ENCODE data around the gene SYTL5. TPM values are rescaled to one million over a fixed set of nuclear protein-coding genes. Genes with fewer than 3 reads are reported as not detected.

The SYTL5 gene
- polyA plus RNA-seq, 1 donor (not counting 4 experiments of a cell fraction or from before 2014, with no cell fraction given): 0.09 TPM

GRCh38 chrX:38081909-38082308 is 75.6 kb downstream of the SYTL5 start:
- H3K27ac ChIP-seq (ENCODE audit: control insufficient read depth, insufficient read depth, low read length): no peak overlapping the region
- H3K9ac ChIP-seq (ENCODE audit: control insufficient read depth, extremely low read depth, insufficient read depth, low read length): no peak overlapping the region
- no peaks in the 10 kb centered on the region for H3K36me3 ChIP-seq (ENCODE audit: control insufficient read depth in 2 of 2, extremely low read depth in 1 of 2, insufficient read depth in 2 of 2, low read length in 2 of 2)
- no peaks in the 10 kb centered on the region for H3K9me1 ChIP-seq (ENCODE audit: control insufficient read depth, extremely low read depth, insufficient read depth, low read length)
- FAIRE-seq (no peak), DNase-seq (ENCODE audit: low read depth, low spot score) (no peak)
- no peaks in the 10 kb centered on the region for H3K27me3 ChIP-seq (ENCODE audit: control insufficient read depth, extremely low read depth, insufficient read depth, low read length)
- H3K4me1 ChIP-seq (ENCODE audit: control insufficient read depth, extremely low read depth, insufficient read depth, low read length): no peaks in the 10 kb centered on the region
- no peak overlapping the region for H3K4me3 ChIP-seq (ENCODE audit: control insufficient read depth in 2 of 3, extremely low read depth in 1 of 3, insufficient read depth in 2 of 3, low read depth in 1 of 3, low read length in 3 of 3)
- H2AFZ ChIP-seq (ENCODE audit: control insufficient read depth, low read length): no peak overlapping the region
- no peaks in the 10 kb centered on the region for H3K9me3 ChIP-seq (ENCODE audit: control insufficient read depth, low read depth, low read length)
- no peak overlapping the region for H3K4me2 ChIP-seq (ENCODE audit: control insufficient read depth, extremely low read depth, insufficient read depth, low read depth, low read length)
- no peaks in the 10 kb centered on the region for H3K79me2 ChIP-seq (ENCODE audit: control insufficient read depth, insufficient read depth, low read length)
- dilution Hi-C loops (cut with MboI; ENCODE audit: extremely low pct_ligation_motif_present, low sequenced_read_pairs): no loop called here
- no peak for TF ChIP-seq EZH2 (IDR thresholded peaks at IDR 0.05; ENCODE audit: low read length)
- no peak for TF ChIP-seq CTCF (optimal IDR thresholded peaks at IDR 0.05 in 1 of 3, IDR thresholded peaks at IDR 0.05 in 1 of 3, conservative IDR thresholded peaks at IDR 0.05 in 1 of 3; ENCODE audit: extremely low read depth in 1 of 3, insufficient read depth in 2 of 3, low read length in 3 of 3)
- H4K20me1 ChIP-seq (ENCODE audit: control insufficient read depth, extremely low read depth, insufficient read depth, low read length): no peaks in the 10 kb centered on the region

GRCh38 chrX:38082309-38082708 is 76.0 kb downstream of the SYTL5 start:
- DNase-seq (ENCODE audit: low read depth, low spot score) (no peak), FAIRE-seq (no peak)
- no peak overlapping the region for H3K27ac ChIP-seq (ENCODE audit: control insufficient read depth, insufficient read depth, low read length)
- H3K4me2 ChIP-seq (ENCODE audit: control insufficient read depth, extremely low read depth, insufficient read depth, low read depth, low read length): no peak overlapping the region
- no peaks in the 10 kb centered on the region for H3K36me3 ChIP-seq (ENCODE audit: control insufficient read depth in 2 of 2, extremely low read depth in 1 of 2, insufficient read depth in 2 of 2, low read length in 2 of 2)
- H3K9ac ChIP-seq (ENCODE audit: control insufficient read depth, extremely low read depth, insufficient read depth, low read length): no peak overlapping the region
- H3K9me3 ChIP-seq (ENCODE audit: control insufficient read depth, low read depth, low read length): no peaks in the 10 kb centered on the region
- no peaks in the 10 kb centered on the region for H3K9me1 ChIP-seq (ENCODE audit: control insufficient read depth, extremely low read depth, insufficient read depth, low read length)
- no peaks in the 10 kb centered on the region for H3K79me2 ChIP-seq (ENCODE audit: control insufficient read depth, insufficient read depth, low read length)
- dilution Hi-C loops (cut with MboI; ENCODE audit: extremely low pct_ligation_motif_present, low sequenced_read_pairs): no loop called here
- H4K20me1 ChIP-seq (ENCODE audit: control insufficient read depth, extremely low read depth, insufficient read depth, low read length): no peaks in the 10 kb centered on the region
- no peaks in the 10 kb centered on the region for H3K27me3 ChIP-seq (ENCODE audit: control insufficient read depth, extremely low read depth, insufficient read depth, low read length)
- TF ChIP-seq CTCF (optimal IDR thresholded peaks at IDR 0.05 in 1 of 3, IDR thresholded peaks at IDR 0.05 in 1 of 3, conservative IDR thresholded peaks at IDR 0.05 in 1 of 3; ENCODE audit: extremely low read depth in 1 of 3, insufficient read depth in 2 of 3, low read length in 3 of 3): no peak
- TF ChIP-seq EZH2 (IDR thresholded peaks at IDR 0.05; ENCODE audit: low read length): no peak
- H2AFZ ChIP-seq (ENCODE audit: control insufficient read depth, low read length): no peak overlapping the region
- no peaks in the 10 kb centered on the region for H3K4me1 ChIP-seq (ENCODE audit: control insufficient read depth, extremely low read depth, insufficient read depth, low read length)
- H3K4me3 ChIP-seq (ENCODE audit: control insufficient read depth in 2 of 3, extremely low read depth in 1 of 3, insufficient read depth in 2 of 3, low read depth in 1 of 3, low read length in 3 of 3): no peak overlapping the region
